OCI-LY1 (cell line): ENCODE measurements around the gene PRPS1L1.

Experiments
- H2AFZ ChIP-seq: fragments of 200-600 bp; sonication (generic), shearing (Covaris generic); 2 replicates; pipeline ENCODE4 v1.6.0; 2014; ENCODE audit warnings: antibody characterized with exemption, mild to moderate bottlenecking, low read length
- H3F3A ChIP-seq: fragments of 200-600 bp; sonication (generic), shearing (Covaris generic); 2 replicates; pipeline ENCODE4 v1.6.0; 2014; ENCODE audit warnings: mild to moderate bottlenecking, antibody characterized with exemption, low read length, moderate library complexity; ENCODE audit not compliant: insufficient read depth
- H3K27ac ChIP-seq: fragments of 200-600 bp; sonication (generic); 2 replicates; pipeline ENCODE4 v1.5.1; 2014; ENCODE audit warnings: low read length, mixed run types, mild to moderate bottlenecking, low read depth; ENCODE audit not compliant: poor library complexity, severe bottlenecking
- H3K27me3 ChIP-seq: fragments of 200-600 bp; sonication (generic); 2 replicates; pipeline ENCODE4 v1.6.0; 2014; ENCODE audit warnings: antibody characterized with exemption, mild to moderate bottlenecking, low read length, moderate library complexity; ENCODE audit not compliant: insufficient read depth
- H3K36me3 ChIP-seq: fragments of 200-600 bp; sonication (generic); 2 replicates; pipeline ENCODE4 v1.6.1; 2014; ENCODE audit warnings: mild to moderate bottlenecking, antibody characterized with exemption, low read length, moderate library complexity, mixed read lengths; ENCODE audit not compliant: insufficient read depth
- H3K4me1 ChIP-seq: fragments of 200-600 bp; sonication (generic); 2 replicates; pipeline ENCODE4 v1.5.1; 2014; ENCODE audit warnings: mild to moderate bottlenecking, low read length, moderate library complexity; ENCODE audit not compliant: insufficient read depth, severe bottlenecking
- H3K4me2 ChIP-seq: fragments of 200-600 bp; sonication (generic), shearing (Covaris generic); 2 replicates; pipeline ENCODE4 v1.6.1; 2014; ENCODE audit warnings: low read length
- H3K4me3 ChIP-seq: fragments of 200-600 bp; sonication (generic); 2 replicates; pipeline ENCODE4 v1.5.1; 2014; ENCODE audit warnings: low read length, low read depth, mild to moderate bottlenecking, mixed read lengths; ENCODE audit not compliant: poor library complexity, severe bottlenecking
- H3K79me2 ChIP-seq: fragments of 200-600 bp; shearing (Covaris generic); 2 replicates; pipeline ENCODE4 v1.6.1; 2016; ENCODE audit warnings: mixed run types, low read length, mixed read lengths; ENCODE audit not compliant: insufficient read depth
- H3K9ac ChIP-seq: fragments of 200-600 bp; sonication (generic), shearing (Covaris generic); 2 replicates; pipeline ENCODE4 v1.6.1; 2014; ENCODE audit warnings: mild to moderate bottlenecking, low read length, mixed read lengths
- H3K9me2 ChIP-seq: fragments of 200-600 bp; sonication (generic), shearing (Covaris generic); 2 replicates; pipeline ENCODE4 v1.6.1; 2014; ENCODE audit warnings: low read depth, mild to moderate bottlenecking, low read length, mixed read lengths
- H3K9me3 ChIP-seq: fragments of 200-600 bp; shearing (Covaris generic); 2 replicates; pipeline ENCODE4 v1.6.1; 2014; ENCODE audit warnings: low read length, mixed read lengths
- H4K20me1 ChIP-seq: fragments of 200-600 bp; sonication (generic), shearing (Covaris generic); 2 replicates; pipeline ENCODE4 v1.6.0; 2016; ENCODE audit warnings: mild to moderate bottlenecking, low read length; ENCODE audit not compliant: insufficient read depth
- CTCF ChIP-seq: fragments of 200-600 bp; sonication (generic), shearing (Covaris generic); IDR thresholded peaks from 2 replicates; pipeline ENCODE4 v1.5.1; 2017; ENCODE audit warnings: mild to moderate bottlenecking, antibody characterized with exemption, low read length, moderate library complexity, mixed read lengths
- EZH2 ChIP-seq: fragments of 200-600 bp; sonication (generic), shearing (Covaris generic); IDR thresholded peaks from 2 replicates; pipeline ENCODE4 v1.8.0; 2017; ENCODE audit warnings: borderline replicate concordance, mixed run types, mild to moderate bottlenecking, antibody characterized with exemption, low read length, moderate library complexity, mixed read lengths

Gene PRPS1L1

GRCh38 chr7:18040196-18040595 lies 12.6 kb upstream of the PRPS1L1 start:
- Histone ChIP-seq H3F3A (no peaks in the 10 kb centered on the region), H3K9me3 (no peaks in the 10 kb centered on the region), H4K20me1 (no peaks in the 10 kb centered on the region), H3K4me3 (no peak overlapping the region), H3K4me2 (no peak overlapping the region), H3K79me2 (no peaks in the 10 kb centered on the region), H3K9me2 (no peaks in the 10 kb centered on the region), H3K27me3 (no peaks in the 10 kb centered on the region), H3K27ac (no peak overlapping the region), H3K4me1 (no peaks in the 10 kb centered on the region), H2AFZ (no peak overlapping the region), H3K36me3 (no peaks in the 10 kb centered on the region), H3K9ac (no peak overlapping the region)
- TF ChIP-seq CTCF, result no peak
- no peak for TF ChIP-seq EZH2

- no peaks in the 10 kb centered on the region for H3K36me3 ChIP-seq
- H3F3A ChIP-seq, result no peaks in the 10 kb centered on the region
- H3K27ac ChIP-seq, result no peak overlapping the region
- TF ChIP-seq CTCF (no peak), EZH2 (no peak)
- H3K9me3 ChIP-seq, result no peaks in the 10 kb centered on the region
- H3K27me3 ChIP-seq, result 0 out of 2 replicates have a peak, but pooled peaks cover 6% of the 10 kb centered on the region
- no peaks in the 10 kb centered on the region for H3K79me2 ChIP-seq
- no peaks in the 10 kb centered on the region for H4K20me1 ChIP-seq
- H3K4me1 ChIP-seq, result no peaks in the 10 kb centered on the region
- no peak overlapping the region for H3K4me2 ChIP-seq
- H3K9me2 ChIP-seq, result no peaks in the 10 kb centered on the region
- H2AFZ ChIP-seq, result no peak overlapping the region
- no peak overlapping the region for H3K9ac ChIP-seq
- H3K4me3 ChIP-seq, result no peak overlapping the region
Measured at GRCh38 chr7:18038382-18038781, 10.7 kb upstream of the PRPS1L1 start.

GRCh38 chr7:18037609-18038008 lies 10.0 kb upstream of the PRPS1L1 start:
- no peak for TF ChIP-seq CTCF
- TF ChIP-seq EZH2, result no peak
- H3K36me3 ChIP-seq, result no peaks in the 10 kb centered on the region
- no peaks in the 10 kb centered on the region for H3K9me3 ChIP-seq
- no peaks in the 10 kb centered on the region for H3K9me2 ChIP-seq
- no peak overlapping the region for H3K9ac ChIP-seq
- no peaks in the 10 kb centered on the region for H3K4me1 ChIP-seq
- H4K20me1 ChIP-seq, result no peaks in the 10 kb centered on the region
- H3K27ac ChIP-seq, result no peak overlapping the region
- no peak overlapping the region for H2AFZ ChIP-seq
- H3K27me3 ChIP-seq, result 0 out of 2 replicates have a peak, but pooled peaks cover 6% of the 10 kb centered on the region
- no peak overlapping the region for H3K4me2 ChIP-seq
- H3F3A ChIP-seq, result no peaks in the 10 kb centered on the region
- no peaks in the 10 kb centered on the region for H3K79me2 ChIP-seq
- H3K4me3 ChIP-seq, result no peak overlapping the region
